ENCODE results near the gene MCM6.
"Not testable (repeated sequence)": the region's sequence is repeated elsewhere in the genome, so short reads cannot be mapped to it uniquely, and the experiment has no call there.

The MCM6 gene

GRCh38 chr2:135876066-135876711 lies at the start of gene MCM6:
Gene MCM6, minus strand, starts transcription at chr2:135876443. Its CDS starts 78 bp downstream, at chr2:135876365.
- DNase-seq = peak; percentile 96

GRCh38 chr2:135925571-135925970 lies 49.3 kb upstream of the MCM6 start:
- DNase-seq = no peak

GRCh38 chr2:135916207-135916606 lies 40.0 kb upstream of the MCM6 start:
- peak; percentile 34 for DNase-seq

GRCh38 chr2:135914485-135914884 lies 38.2 kb upstream of the MCM6 start:
- DNase-seq = no peak

- peak; percentile 36 for DNase-seq
These were observed 37.6 kb upstream of the MCM6 start for GRCh38 chr2:135913727-135914365.

GRCh38 chr2:135909976-135910375 lies 33.7 kb upstream of the MCM6 start:
- DNase-seq = no peak

GRCh38 chr2:135905679-135906078 lies 29.4 kb upstream of the MCM6 start:
- no peak for DNase-seq

- DNase-seq = no peak
These were observed 28.2 kb upstream of the MCM6 start for GRCh38 chr2:135904341-135904989.

GRCh38 chr2:135903650-135904049 lies 27.4 kb upstream of the MCM6 start:
- DNase-seq = no peak

- no peak for DNase-seq
These were observed 23.3 kb upstream of the MCM6 start for GRCh38 chr2:135899567-135899966.

- DNase-seq = no peak
These were observed 22.1 kb upstream of the MCM6 start for GRCh38 chr2:135898234-135898786.

GRCh38 chr2:135894930-135895329 lies 18.7 kb upstream of the MCM6 start:
- DNase-seq = no peak

- DNase-seq = no peak
These were observed 17.1 kb upstream of the MCM6 start for GRCh38 chr2:135893374-135893794.

- no peak for DNase-seq
These were observed 14.6 kb upstream of the MCM6 start for GRCh38 chr2:135890835-135891234.

GRCh38 chr2:135890149-135890548 lies 13.9 kb upstream of the MCM6 start:
- DNase-seq = no peak

GRCh38 chr2:135888587-135888986 lies 12.3 kb upstream of the MCM6 start:
- DNase-seq = not testable (repeated sequence)

- no peak for DNase-seq
These were observed 9.5 kb upstream of the MCM6 start for GRCh38 chr2:135885709-135886108.

GRCh38 chr2:135882415-135882814 lies 6.2 kb upstream of the MCM6 start:
- DNase-seq = no peak

- DNase-seq = not testable (repeated sequence)
These were observed 527 bp upstream of the MCM6 start for GRCh38 chr2:135876770-135877169.

- DNase-seq = peak; percentile 20
These were observed 665 bp downstream of the MCM6 start for GRCh38 chr2:135875491-135876065.

- no peak for DNase-seq
These were observed 1.4 kb downstream of the MCM6 start for GRCh38 chr2:135874777-135875365.

- no peak for DNase-seq
These were observed 5.7 kb downstream of the MCM6 start for GRCh38 chr2:135870571-135870970.

GRCh38 chr2:135863233-135863632 lies 13.0 kb downstream of the MCM6 start:
- no peak for DNase-seq

Measured in NCI-H1092 treated with DMSO at 0.1 percent for 48 hours (cell line).